Measurements from ENCODE around the gene DGKD.

The DGKD gene

GRCh38 chr2:233336541-233336940, 17.8 kb upstream of the DGKD start:
- no peak for DNase-seq (ENCODE audit: extremely low read depth, low read depth)
- no peak overlapping the region for H3K4me3 ChIP-seq (replicated peaks; ENCODE audit: low read depth, low read length)
- TF ChIP-seq CTCF (IDR thresholded peaks at IDR 0.05; ENCODE audit: low read depth, low read length, missing control alignments) = no peak

- DNase-seq (ENCODE audit: extremely low read depth, low read depth) = no peak
- no peak overlapping the region for H3K4me3 ChIP-seq (replicated peaks; ENCODE audit: low read depth, low read length)
- TF ChIP-seq CTCF (IDR thresholded peaks at IDR 0.05; ENCODE audit: low read depth, low read length, missing control alignments) = no peak
Measured at GRCh38 chr2:233338046-233338445, 16.2 kb upstream of the DGKD start.

GRCh38 chr2:233338812-233339368, 15.4 kb upstream of the DGKD start:
- no peak for DNase-seq (ENCODE audit: extremely low read depth, low read depth)
- H3K4me3 ChIP-seq (replicated peaks; ENCODE audit: low read depth, low read length) = no peak overlapping the region
- TF ChIP-seq CTCF (IDR thresholded peaks at IDR 0.05; ENCODE audit: low read depth, low read length, missing control alignments) = no peak

GRCh38 chr2:233339427-233339826, 14.9 kb upstream of the DGKD start:
- no peak for TF ChIP-seq CTCF (IDR thresholded peaks at IDR 0.05; ENCODE audit: low read depth, low read length, missing control alignments)
- H3K4me3 ChIP-seq (replicated peaks; ENCODE audit: low read depth, low read length) = no peak overlapping the region
- no peak for DNase-seq (ENCODE audit: extremely low read depth, low read depth)

- no peak overlapping the region for H3K4me3 ChIP-seq (replicated peaks; ENCODE audit: low read depth, low read length)
- TF ChIP-seq CTCF (IDR thresholded peaks at IDR 0.05; ENCODE audit: low read depth, low read length, missing control alignments) = no peak
- DNase-seq (ENCODE audit: extremely low read depth, low read depth) = no peak
Measured at GRCh38 chr2:233341296-233341695, 13.0 kb upstream of the DGKD start.

GRCh38 chr2:233342301-233342700, 12.0 kb upstream of the DGKD start:
- TF ChIP-seq CTCF (IDR thresholded peaks at IDR 0.05; ENCODE audit: low read depth, low read length, missing control alignments) = no peak
- no peak for DNase-seq (ENCODE audit: extremely low read depth, low read depth)
- no peak overlapping the region for H3K4me3 ChIP-seq (replicated peaks; ENCODE audit: low read depth, low read length)

GRCh38 chr2:233343171-233343705, 11.1 kb upstream of the DGKD start:
- no peak overlapping the region for H3K4me3 ChIP-seq (replicated peaks; ENCODE audit: low read depth, low read length)
- TF ChIP-seq CTCF (IDR thresholded peaks at IDR 0.05; ENCODE audit: low read depth, low read length, missing control alignments) = no peak
- no peak for DNase-seq (ENCODE audit: extremely low read depth, low read depth)

All from HFF-Myc (cell line).